Stimulated activated naive CD8-positive, alpha-beta T cell treated with anti-CD3 and anti-CD28 coated beads, Interleukin-15, Interleukin-2, amounts not matched to agents 100 ng/mL and 50 ng/mL, for 24 hours (primary cell): ENCODE results near the gene HDGF.

Experiments used
- H3K27ac Mint-ChIP-seq: one replicate; pipeline ENCODE4 v1.8.0; 2021; ENCODE audit warnings: mild to moderate bottlenecking, mixed read lengths
- H3K27me3 Mint-ChIP-seq: one replicate; pipeline ENCODE4 v1.8.0; 2021; ENCODE audit warnings: mixed read lengths
- H3K36me3 Mint-ChIP-seq: one replicate; pipeline ENCODE4 v1.8.0; 2021; ENCODE audit warnings: low read depth, mixed read lengths
- H3K4me1 Mint-ChIP-seq: one replicate; pipeline ENCODE4 v1.8.0; 2021; ENCODE audit warnings: low read depth, mixed read lengths
- H3K4me3 Mint-ChIP-seq: one replicate; pipeline ENCODE4 v1.8.0; 2021; ENCODE audit warnings: mild to moderate bottlenecking, mixed read lengths
- H3K9me3 Mint-ChIP-seq: one replicate; pipeline ENCODE4 v1.8.0; 2021; ENCODE audit warnings: mixed read lengths

HDGF gene

DNA sequence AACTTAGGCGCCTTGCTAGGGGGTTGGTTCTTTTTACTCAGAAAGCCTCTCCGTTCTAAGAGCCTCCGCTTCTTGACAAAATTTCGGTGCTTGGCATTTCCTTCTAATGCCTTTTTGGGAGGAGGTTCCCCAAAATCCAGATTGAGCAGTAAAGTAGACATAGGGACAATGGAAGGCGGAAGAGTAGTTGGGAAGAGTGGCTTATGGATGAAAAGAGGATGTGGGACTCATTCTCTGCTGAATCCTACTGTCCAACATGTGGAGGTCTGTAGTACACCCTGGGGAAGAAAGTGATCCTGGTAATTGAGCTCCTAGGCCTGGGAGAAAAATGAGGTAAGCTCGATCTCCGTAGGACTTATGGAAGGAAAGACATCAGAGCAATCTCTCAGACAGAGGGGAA is 24.0 kb downstream of the HDGF start:
- Mint-ChIP-seq H3K4me3 (no peak overlapping the region), H3K9me3 (no peaks in the 10 kb centered on the region), H3K27me3 (no peaks in the 10 kb centered on the region), H3K27ac (no peak overlapping the region), H3K4me1 (peaks cover 42% of the 10 kb centered on the region), H3K36me3 (peaks cover 38% of the 10 kb centered on the region)

GRCh38 chr1:156726549-156727226 is 24.8 kb downstream of the HDGF start:
- no peaks in the 10 kb centered on the region for H3K27me3 Mint-ChIP-seq
- H3K4me3 Mint-ChIP-seq = no peak overlapping the region
- peaks cover 41% of the 10 kb centered on the region for H3K36me3 Mint-ChIP-seq
- H3K27ac Mint-ChIP-seq = no peak overlapping the region
- peaks cover 45% of the 10 kb centered on the region for H3K4me1 Mint-ChIP-seq
- H3K9me3 Mint-ChIP-seq = no peaks in the 10 kb centered on the region

DNA sequence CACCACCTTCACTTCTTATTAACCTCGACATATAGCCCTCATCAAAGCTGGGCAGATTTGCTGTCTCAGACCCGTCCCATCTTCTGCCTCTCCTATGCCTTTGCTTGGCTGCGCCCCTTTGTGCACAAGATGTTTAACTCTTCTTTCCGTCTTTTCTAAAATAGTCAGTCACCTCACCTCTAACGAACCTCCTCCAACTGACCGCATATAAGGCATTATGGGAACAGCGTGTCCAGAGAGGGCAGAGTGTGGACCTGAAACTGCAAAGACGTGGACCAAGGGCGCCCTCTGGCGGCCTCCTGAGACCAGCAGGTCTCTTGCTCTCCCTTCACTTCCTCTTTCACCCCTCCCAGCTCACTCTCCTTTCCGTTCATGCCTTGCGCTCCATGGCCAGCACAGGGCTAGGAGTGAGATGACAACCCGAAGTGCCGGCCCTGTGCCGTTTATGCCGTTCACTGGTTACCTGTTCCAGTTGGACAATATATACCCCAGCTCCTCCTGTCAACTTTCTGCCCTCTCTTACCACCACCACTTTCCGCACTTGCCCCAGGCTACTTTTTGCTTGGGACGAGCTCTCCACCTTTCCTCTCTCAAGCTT is 25.7 kb downstream of the HDGF start:
- Mint-ChIP-seq H3K27ac (no peak overlapping the region), H3K4me1 (peaks cover 46% of the 10 kb centered on the region), H3K4me3 (no peak overlapping the region), H3K36me3 (peaks cover 46% of the 10 kb centered on the region), H3K27me3 (no peaks in the 10 kb centered on the region), H3K9me3 (no peaks in the 10 kb centered on the region)

- H3K27me3 Mint-ChIP-seq = no peaks in the 10 kb centered on the region
- no peak overlapping the region for H3K4me3 Mint-ChIP-seq
- H3K4me1 Mint-ChIP-seq = peaks cover 29% of the 10 kb centered on the region
- H3K36me3 Mint-ChIP-seq = peaks cover 51% of the 10 kb centered on the region
- H3K27ac Mint-ChIP-seq = peak overlapping the region; percentile 36
- no peaks in the 10 kb centered on the region for H3K9me3 Mint-ChIP-seq
Observed at GRCh38 chr1:156721535-156721934, 29.9 kb downstream of the HDGF start.

GRCh38 chr1:156721131-156721530 is 30.3 kb downstream of the HDGF start:
- Mint-ChIP-seq H3K36me3 (peaks cover 51% of the 10 kb centered on the region), H3K4me1 (peaks cover 29% of the 10 kb centered on the region), H3K9me3 (no peaks in the 10 kb centered on the region), H3K4me3 (no peak overlapping the region), H3K27me3 (no peaks in the 10 kb centered on the region), H3K27ac (peak overlapping the region; percentile 36)

GRCh38 chr1:156717351-156717750 is 34.1 kb downstream of the HDGF start:
- no peak overlapping the region for H3K4me3 Mint-ChIP-seq
- H3K36me3 Mint-ChIP-seq = peaks cover 40% of the 10 kb centered on the region
- peaks cover 7% of the 10 kb centered on the region for H3K4me1 Mint-ChIP-seq
- no peaks in the 10 kb centered on the region for H3K9me3 Mint-ChIP-seq
- H3K27me3 Mint-ChIP-seq = no peaks in the 10 kb centered on the region
- H3K27ac Mint-ChIP-seq = no peak overlapping the region

- no peaks in the 10 kb centered on the region for H3K9me3 Mint-ChIP-seq
- H3K4me3 Mint-ChIP-seq = no peak overlapping the region
- H3K27me3 Mint-ChIP-seq = no peaks in the 10 kb centered on the region
- peaks cover 21% of the 10 kb centered on the region for H3K36me3 Mint-ChIP-seq
- no peak overlapping the region for H3K27ac Mint-ChIP-seq
- H3K4me1 Mint-ChIP-seq = no peaks in the 10 kb centered on the region
Observed at GRCh38 chr1:156714830-156715229, 36.6 kb downstream of the HDGF start.

- H3K27ac Mint-ChIP-seq = no peak overlapping the region
- no peaks in the 10 kb centered on the region for H3K9me3 Mint-ChIP-seq
- H3K4me3 Mint-ChIP-seq = no peak overlapping the region
- peaks cover 19% of the 10 kb centered on the region for H3K36me3 Mint-ChIP-seq
- H3K27me3 Mint-ChIP-seq = no peaks in the 10 kb centered on the region
- H3K4me1 Mint-ChIP-seq = no peaks in the 10 kb centered on the region
Observed at GRCh38 chr1:156712626-156713025, 38.8 kb downstream of the HDGF start.

GRCh38 chr1:156711011-156711817 is 40.3 kb downstream of the HDGF start:
- Mint-ChIP-seq H3K27ac (no peak overlapping the region), H3K9me3 (no peaks in the 10 kb centered on the region), H3K36me3 (peaks cover 12% of the 10 kb centered on the region), H3K27me3 (peaks cover 3% of the 10 kb centered on the region), H3K4me3 (no peak overlapping the region), H3K4me1 (peaks cover 10% of the 10 kb centered on the region)

DNA sequence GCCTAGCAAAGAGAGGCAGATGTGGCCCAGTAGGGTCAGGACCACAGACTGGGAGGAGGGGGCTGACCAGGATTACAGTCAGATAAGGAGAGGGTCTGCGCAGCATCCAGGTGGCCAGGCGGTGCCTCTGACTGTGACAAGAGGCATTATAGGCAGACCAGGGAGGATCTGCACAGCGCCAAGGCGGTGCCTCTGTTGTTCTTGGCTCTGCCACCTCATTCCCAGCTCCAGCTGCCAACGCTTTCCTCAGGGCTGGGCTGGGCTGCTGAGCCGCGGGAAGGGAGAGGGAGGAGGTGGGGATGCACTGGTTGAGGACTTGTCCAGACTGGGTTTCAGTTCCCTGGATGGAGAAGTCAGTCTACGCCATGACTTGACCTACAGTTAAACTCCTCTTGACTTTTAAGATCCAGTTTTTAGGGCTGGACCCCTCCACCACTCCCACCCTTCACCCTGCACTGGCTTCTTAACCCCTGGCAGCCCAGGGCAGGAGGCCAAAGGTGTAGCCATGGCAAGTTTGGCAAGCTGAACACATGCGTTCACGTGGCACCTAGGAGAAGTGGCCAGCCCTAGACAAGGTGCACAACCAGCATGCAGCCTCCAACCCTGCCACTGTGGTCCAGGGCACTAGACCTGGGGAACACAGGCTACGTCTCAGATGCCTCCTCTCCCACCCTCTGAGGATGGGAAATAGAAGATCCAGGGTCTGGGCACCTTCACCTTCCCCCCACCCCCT is 41.6 kb downstream of the HDGF start:
- Mint-ChIP-seq H3K27me3 (peaks cover 3% of the 10 kb centered on the region), H3K4me1 (peaks cover 22% of the 10 kb centered on the region), H3K4me3 (no peak overlapping the region)

GRCh38 chr1:156709031-156709430 is 42.4 kb downstream of the HDGF start:
- Mint-ChIP-seq H3K4me1 (peaks cover 27% of the 10 kb centered on the region), H3K36me3 (no peaks in the 10 kb centered on the region), H3K27me3 (peaks cover 10% of the 10 kb centered on the region), H3K27ac (no peak overlapping the region), H3K4me3 (no peak overlapping the region), H3K9me3 (no peaks in the 10 kb centered on the region)

More for the DNA sequence above, 41.6 kb downstream of the HDGF start:
- no peaks in the 10 kb centered on the region for H3K9me3 Mint-ChIP-seq
- H3K36me3 Mint-ChIP-seq = peaks cover 4% of the 10 kb centered on the region
- no peak overlapping the region for H3K27ac Mint-ChIP-seq

DNA sequence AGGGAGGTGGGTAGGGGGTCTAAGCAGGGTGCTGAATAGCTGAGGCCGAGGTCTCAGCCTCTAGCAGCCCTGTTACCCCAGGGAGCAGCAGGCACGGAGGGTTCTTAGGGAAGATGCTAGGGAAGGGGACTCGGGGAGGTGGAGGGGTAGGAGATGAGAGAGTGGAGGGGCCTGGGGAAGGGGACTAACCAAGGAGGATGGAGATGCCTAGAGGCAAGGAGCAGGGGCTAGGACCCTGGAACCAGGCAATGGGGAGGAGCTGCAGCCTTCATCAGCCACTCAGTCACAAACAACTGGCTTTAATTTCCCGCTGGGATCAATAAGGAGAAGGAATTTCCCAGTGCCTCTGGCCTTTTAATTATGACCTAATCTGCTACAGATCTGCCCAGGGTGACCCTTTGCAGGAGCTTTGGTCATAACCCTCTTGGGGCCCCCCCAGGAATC is 43.2 kb downstream of the HDGF start:
- H3K27ac Mint-ChIP-seq = no peak overlapping the region

GRCh38 chr1:156707417-156708217 is 43.9 kb downstream of the HDGF start:
- no peak overlapping the region for H3K27ac Mint-ChIP-seq
- peak overlapping the region; percentile 13 for H3K4me3 Mint-ChIP-seq
- H3K36me3 Mint-ChIP-seq = no peaks in the 10 kb centered on the region
- H3K4me1 Mint-ChIP-seq = peaks cover 27% of the 10 kb centered on the region
- H3K9me3 Mint-ChIP-seq = no peaks in the 10 kb centered on the region
- peaks cover 21% of the 10 kb centered on the region for H3K27me3 Mint-ChIP-seq

More for the DNA sequence above, 43.2 kb downstream of the HDGF start:
- Mint-ChIP-seq H3K9me3 (no peaks in the 10 kb centered on the region), H3K4me3 (no peak overlapping the region), H3K27me3 (peaks cover 18% of the 10 kb centered on the region), H3K36me3 (no peaks in the 10 kb centered on the region), H3K4me1 (peaks cover 27% of the 10 kb centered on the region)
